Liver (tissue), 2 donors: ENCODE data around the gene NOG.

Source experiments
- CTCF ChIP-seq: fragments of 150-350 bp; IDR thresholded peaks from 2 replicates; pipeline ENCODE4 v1.5.1; 2017; ENCODE audit warnings: improper control_type of control experiment, low read depth, low read length; ENCODE audit not compliant: missing input control
- YY1 ChIP-seq: IDR thresholded peaks from 2 replicates; pipeline ENCODE4 v1.6.1; 2016; ENCODE audit warnings: antibody characterized with exemption, mild to moderate bottlenecking
- donor health status: healthy.

- TF ChIP-seq CTCF (no peak), YY1 (no peak)
Measured at GRCh38 chr17:56604691-56605290, 11.3 kb downstream of the NOG start.
